SW 1271 (cell line): ENCODE measurements around the gene DPP7.
A peak's percentile ranks its signal among the peaks of the same experiment; 100 is the strongest.

Source experiments
- DNase-seq, 2 experiments: peaks; one replicate each; lab custom pipeline; 2025; lab: John Stamatoyannopoulos, UW

DPP7 gene

GRCh38 chr9:137088121-137088520, 26.4 kb downstream of the DPP7 start:
- no peak for DNase-seq

- DNase-seq, result no peak
These were observed 27.1 kb downstream of the DPP7 start for GRCh38 chr9:137087409-137087925.

GRCh38 chr9:137086531-137087408, 27.8 kb downstream of the DPP7 start, which contains the start of gene MAN1B1:
Gene MAN1B1 (plus strand): TSS chr9:137086985. CDS start chr9:137087000, 15 bp downstream.
- DNase-seq, result peak; percentile 96 to 99

GRCh38 chr9:137085920-137086530, 28.5 kb downstream of the DPP7 start:
- DNase-seq, result peak in 1 of 2 experiments; percentile 39

- DNase-seq, result no peak
These were observed 30.0 kb downstream of the DPP7 start for GRCh38 chr9:137084526-137084925.

- peak; percentile 72 to 87 for DNase-seq
These were observed 31.0 kb downstream of the DPP7 start for GRCh38 chr9:137083394-137084004.

GRCh38 chr9:137082925-137083290, 31.6 kb downstream of the DPP7 start:
- no peak for DNase-seq

- no peak for DNase-seq
These were observed 32.2 kb downstream of the DPP7 start for GRCh38 chr9:137082222-137082924.

GRCh38 chr9:137080260-137081122, 34.0 kb downstream of the DPP7 start:
- DNase-seq, result no peak

- no peak for DNase-seq
These were observed 35.1 kb downstream of the DPP7 start for GRCh38 chr9:137079401-137079787.

GRCh38 chr9:137078701-137079400, 35.7 kb downstream of the DPP7 start:
- DNase-seq, result no peak

- no peak for DNase-seq
These were observed 36.5 kb downstream of the DPP7 start for GRCh38 chr9:137077758-137078693.

GRCh38 chr9:137077010-137077747, 37.4 kb downstream of the DPP7 start, which contains the start of gene UAP1L1:
Gene UAP1L1 (plus strand): TSS chr9:137077517. CDS start chr9:137077533, 16 bp downstream.
- DNase-seq, result peak in 1 of 2 experiments; percentile 29

GRCh38 chr9:137076636-137077009, 37.9 kb downstream of the DPP7 start:
- no peak for DNase-seq

- DNase-seq, result no peak
These were observed 39.2 kb downstream of the DPP7 start for GRCh38 chr9:137075275-137075775.

GRCh38 chr9:137074657-137075274, 39.8 kb downstream of the DPP7 start:
- DNase-seq, result no peak

GRCh38 chr9:137073992-137074399, 40.5 kb downstream of the DPP7 start:
- DNase-seq, result no peak

GRCh38 chr9:137071282-137071681, 43.3 kb downstream of the DPP7 start:
- DNase-seq, result no peak
